GM21526 (cell line): Measurements from ENCODE around the gene EVC2.

ENCODE experiments used
- ATAC-seq: cut with Tn5 transposase; IDR thresholded peaks from one replicate; pipeline ENCODE4 v1.9.1; 2021; ENCODE audit warnings: moderate library complexity; ENCODE audit not compliant: unreplicated experiment, low FRiP score

The EVC2 gene

GRCh38 chr4:5683566-5683965 is 24.8 kb downstream of the EVC2 start:
- no peak for ATAC-seq

DNA sequence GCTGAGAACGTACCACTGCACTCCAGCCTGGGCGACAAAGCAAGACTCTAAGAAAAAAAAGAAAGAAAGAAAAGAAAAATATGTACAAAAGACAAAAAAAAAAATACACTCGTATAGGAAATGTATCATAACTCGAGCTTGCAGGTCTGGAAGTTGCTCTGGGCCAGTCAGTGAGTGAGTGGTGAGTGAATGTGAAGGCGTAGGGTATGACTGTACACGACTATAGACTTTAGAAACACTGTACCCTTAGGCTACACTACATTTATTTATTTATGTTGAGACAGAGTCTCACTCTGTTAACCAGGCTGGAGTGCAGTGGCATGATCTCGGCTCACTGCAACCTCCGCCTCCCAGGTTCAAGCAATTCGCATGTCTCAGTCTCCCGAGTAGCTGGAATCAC is 29.4 kb downstream of the EVC2 start:
- ATAC-seq = no peak

DNA sequence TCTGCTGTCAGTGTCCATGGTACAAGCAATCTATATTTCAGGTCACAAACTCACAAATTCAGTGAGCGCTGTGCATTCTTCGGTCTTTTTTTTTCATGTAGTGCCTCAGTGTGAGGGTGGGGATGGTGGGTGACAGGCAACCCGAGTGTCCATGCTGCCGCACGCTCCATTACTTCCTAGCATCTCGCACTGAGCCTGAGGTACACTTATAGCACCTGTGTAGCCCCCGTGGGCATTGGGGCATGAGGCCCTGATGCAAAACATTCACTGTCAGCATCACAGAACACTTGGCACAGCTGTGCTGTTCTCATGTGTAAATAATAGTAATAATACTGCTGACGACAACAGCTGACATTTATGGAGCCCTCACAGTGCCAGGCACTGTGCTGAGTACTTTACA is 31.6 kb downstream of the EVC2 start:
- no peak for ATAC-seq

- no peak for ATAC-seq
Measured at GRCh38 chr4:5666741-5667140, 41.6 kb downstream of the EVC2 start.

DNA sequence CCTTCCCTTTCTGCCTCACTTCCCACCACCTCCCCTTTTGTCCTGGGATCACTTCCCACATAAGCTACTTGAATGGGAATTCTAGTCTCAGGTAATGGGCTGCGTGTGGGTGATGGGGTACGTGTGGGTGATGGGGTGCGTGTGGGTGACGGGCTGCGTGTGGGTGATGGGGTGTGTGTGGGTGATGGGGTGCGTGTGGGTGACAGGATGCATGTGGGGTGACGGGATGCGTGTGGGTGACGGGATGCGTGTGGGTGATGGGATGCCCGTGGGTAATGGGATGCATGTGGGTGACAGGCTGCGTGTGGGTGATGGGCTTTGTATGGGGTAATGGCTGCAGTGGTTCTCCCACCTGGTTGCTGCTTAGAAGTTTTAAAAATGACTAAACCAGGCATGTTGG is 43.6 kb downstream of the EVC2 start:
- no peak for ATAC-seq

DNA sequence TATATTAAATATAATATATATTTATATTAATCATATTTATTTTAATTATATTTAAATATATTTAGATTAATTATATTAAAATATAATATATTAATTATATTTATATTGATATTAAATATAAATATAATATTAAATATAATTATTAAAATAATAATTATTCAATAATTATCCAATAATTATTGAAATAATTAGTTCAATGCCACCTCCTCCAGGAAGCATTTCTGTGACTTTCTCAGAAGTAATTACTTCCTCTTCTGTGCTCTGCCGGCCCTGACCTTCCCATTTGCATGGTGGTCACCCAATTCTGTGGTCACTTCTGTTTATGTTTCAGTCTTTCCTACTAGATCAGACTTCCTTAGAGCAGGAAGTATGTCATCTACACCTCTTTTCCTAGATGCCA is 45.8 kb downstream of the EVC2 start:
- ATAC-seq = no peak

- ATAC-seq = no peak
Measured at GRCh38 chr4:5661237-5661636, 47.1 kb downstream of the EVC2 start.

GRCh38 chr4:5660185-5660584 is 48.2 kb downstream of the EVC2 start:
- no peak for ATAC-seq

- no peak for ATAC-seq
Measured at GRCh38 chr4:5658974-5659373, 49.4 kb downstream of the EVC2 start.

DNA sequence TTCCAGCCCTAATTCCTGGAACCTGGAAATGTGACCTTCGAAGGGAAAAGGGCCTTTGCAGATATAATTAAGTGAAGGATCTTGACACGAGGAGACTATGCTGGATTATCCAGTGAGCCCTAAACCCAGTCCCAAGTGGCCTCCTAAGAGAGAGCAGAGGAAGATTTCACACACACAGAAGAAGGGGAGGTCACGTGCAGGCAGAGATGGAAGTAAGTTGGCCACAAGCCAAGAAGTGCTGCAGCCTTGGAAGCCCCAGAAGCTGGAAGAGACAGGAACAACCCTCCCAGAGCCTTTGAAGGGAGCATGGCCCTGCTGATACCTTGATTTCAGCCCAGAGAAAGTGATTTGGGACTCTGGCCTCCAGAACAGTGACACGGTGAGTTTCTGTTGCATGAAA is 51.9 kb downstream of the EVC2 start:
- no peak for ATAC-seq

DNA sequence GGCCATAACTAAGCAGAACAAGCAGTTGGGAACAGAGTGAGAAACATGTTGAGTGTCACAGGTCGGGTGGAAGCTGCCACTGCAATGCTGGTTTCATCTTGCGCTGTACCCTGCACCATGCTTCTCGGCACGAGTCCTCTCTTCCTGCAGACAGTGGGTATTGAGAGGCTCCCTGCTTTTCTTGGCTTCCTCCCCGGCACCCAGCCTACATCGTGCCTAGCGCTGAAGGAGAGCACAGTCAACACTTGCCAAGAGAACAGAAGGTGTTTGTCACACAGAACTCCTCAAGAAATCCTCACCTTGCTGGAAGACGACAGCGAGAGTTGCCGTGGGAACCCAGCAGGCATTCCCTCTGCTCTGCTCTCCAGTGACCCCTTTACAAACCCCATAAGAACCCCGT is 53.6 kb downstream of the EVC2 start:
- ATAC-seq = no peak

GRCh38 chr4:5651089-5651488 is 57.3 kb downstream of the EVC2 start:
- ATAC-seq = no peak

- no peak for ATAC-seq
Measured at GRCh38 chr4:5650040-5650439, 58.3 kb downstream of the EVC2 start.

GRCh38 chr4:5647351-5647750 is 61.0 kb downstream of the EVC2 start:
- ATAC-seq = no peak

DNA sequence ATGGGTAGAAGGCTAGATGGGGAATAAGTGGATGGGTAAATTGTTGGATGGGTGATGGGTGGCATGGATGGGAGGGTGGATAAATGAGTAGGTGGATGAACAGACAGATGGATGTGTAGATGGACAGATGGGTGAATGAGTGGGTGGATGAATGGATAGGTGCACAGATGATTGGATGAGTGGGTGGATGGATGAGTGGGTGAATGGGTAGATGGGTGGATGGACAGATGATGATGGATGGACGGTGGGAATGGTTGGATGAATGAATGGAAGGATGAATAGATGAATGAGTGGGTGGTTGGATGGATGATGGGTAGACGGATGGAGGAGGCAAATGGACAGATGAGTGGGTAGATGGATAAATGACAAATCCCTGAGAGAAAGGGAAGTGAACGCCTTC is 68.3 kb downstream of the EVC2 start:
- ATAC-seq = no peak

- no peak for ATAC-seq
Measured at GRCh38 chr4:5639556-5639955, 68.8 kb downstream of the EVC2 start.

GRCh38 chr4:5638976-5639375 is 69.4 kb downstream of the EVC2 start:
- ATAC-seq = no peak

DNA sequence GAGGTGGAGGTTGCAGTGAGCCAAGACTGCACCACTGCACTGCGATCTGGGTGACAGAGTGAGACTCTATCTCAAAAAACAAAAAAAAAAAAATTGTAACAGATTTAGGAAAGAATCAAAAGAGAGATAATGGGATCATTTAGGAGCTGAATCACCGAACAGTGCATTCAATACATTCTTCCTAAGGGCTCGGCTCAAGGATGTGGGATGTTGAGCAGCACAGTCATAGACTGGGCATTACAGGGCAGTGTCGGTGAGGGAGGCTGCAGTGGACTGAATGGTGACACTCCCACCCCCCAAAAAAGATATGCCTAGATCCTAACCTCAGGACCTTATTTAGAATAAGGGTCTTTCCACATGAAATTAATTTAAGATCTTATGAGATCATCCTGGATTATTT is 70.0 kb downstream of the EVC2 start:
- no peak for ATAC-seq

DNA sequence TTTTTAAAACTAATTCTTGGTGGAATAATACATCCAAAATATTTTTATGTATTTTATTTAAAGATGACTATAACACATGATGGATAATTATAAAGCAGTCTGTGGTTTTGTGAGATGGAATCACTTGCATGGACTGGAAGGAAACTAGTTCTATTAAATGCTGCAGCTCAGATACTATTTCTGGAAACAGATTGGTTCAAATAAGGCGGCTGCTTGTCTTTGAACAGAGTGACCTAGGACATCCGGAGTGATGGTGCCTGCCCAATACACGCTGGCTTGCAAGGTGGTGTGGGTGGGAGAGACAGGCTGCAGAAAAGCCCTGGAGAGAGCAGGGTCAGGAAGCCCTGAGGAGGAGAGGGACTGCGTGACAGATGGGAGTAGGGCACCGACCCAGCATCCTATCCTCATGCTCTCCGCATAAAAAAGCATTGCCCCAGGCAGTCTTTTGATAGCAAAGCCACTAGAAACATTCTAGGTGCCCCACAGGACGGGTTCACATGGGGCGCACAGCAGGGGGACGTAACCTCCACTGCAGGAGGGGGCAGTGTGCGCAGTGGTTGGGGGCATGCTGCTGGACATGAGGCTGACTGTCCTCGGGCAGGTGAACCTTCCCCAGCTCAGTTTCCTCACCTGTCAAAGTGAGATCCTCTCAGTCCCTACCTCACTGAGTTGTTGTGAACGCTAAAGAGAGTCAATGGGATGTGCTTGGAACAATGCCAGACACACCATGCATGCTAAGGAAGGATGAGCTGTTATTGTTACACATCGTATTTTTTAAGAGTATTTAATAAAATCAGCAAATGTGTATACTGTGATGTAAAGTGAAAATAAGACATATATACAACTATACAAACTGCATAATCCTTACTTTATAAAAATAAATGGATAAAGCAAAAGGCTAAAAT is 71.3 kb downstream of the EVC2 start:
- ATAC-seq = no peak

GRCh38 chr4:5635826-5636195 is 72.5 kb downstream of the EVC2 start:
- ATAC-seq = no peak

DNA sequence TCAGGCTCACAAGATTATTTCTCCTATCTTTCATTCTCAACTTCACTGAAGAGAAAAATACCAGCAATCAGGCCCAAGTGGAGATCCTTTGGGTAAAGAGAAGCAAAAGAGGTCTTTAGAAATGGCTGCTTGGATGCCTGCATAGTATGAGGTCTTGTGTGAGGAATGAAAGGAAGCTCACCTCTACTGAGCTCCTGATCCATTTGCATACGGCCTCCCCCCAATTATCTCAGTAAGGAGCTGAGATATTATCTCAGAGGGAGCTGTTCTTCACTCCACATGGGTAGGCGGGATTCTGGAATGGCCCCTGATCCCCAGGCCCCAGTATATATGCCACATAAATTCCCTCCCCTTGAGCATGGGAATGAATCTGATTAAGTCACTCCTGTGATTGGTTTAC is 75.8 kb downstream of the EVC2 start:
- no peak for ATAC-seq

DNA sequence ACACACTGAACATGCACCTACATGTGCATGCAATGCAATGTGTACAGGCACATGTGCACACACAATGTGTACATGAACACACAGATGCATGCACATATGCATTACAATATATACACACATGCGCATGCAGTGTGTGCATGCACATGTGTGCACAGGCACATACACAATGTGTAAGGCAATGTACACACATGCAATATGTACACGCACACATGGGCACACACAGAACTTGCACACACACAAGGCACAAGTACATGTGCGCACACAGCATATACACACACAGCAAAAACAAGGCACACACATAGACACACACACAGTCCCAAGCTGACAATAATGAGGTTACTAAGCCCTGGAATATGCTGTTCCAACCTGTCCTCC is 76.3 kb downstream of the EVC2 start:
- no peak for ATAC-seq
